SK-N-SH (cell line): Measurements from ENCODE around the gene ACOT12.
"Not testable (repeated sequence)": the region's sequence is repeated elsewhere in the genome, so short reads cannot be mapped to it uniquely, and the experiment has no call there.

Experiments used
- CHD2 ChIP-seq: fragments of 150-350 bp; IDR thresholded peaks from 2 replicates; pipeline ENCODE4 v1.6.1; 2018; ENCODE audit warnings: low read length; ENCODE audit not compliant: partially characterized antibody
- CTCF ChIP-seq: fragments of 200-600 bp; sonication (generic); IDR thresholded peaks from 2 replicates; pipeline ENCODE4 v1.6.1; 2017; ENCODE audit warnings: antibody characterized with exemption, mild to moderate bottlenecking, moderate library complexity
- EP300 ChIP-seq, 2 experiments: IDR thresholded peaks; 2 replicates each; pipeline versions ENCODE4 v1.4.0 to v1.6.1; 2012; ENCODE audit warnings: borderline replicate concordance in 1 of 2, low read depth in 1 of 2, low read length in 1 of 2
- EZH2phosphoT487 ChIP-seq: fragments of 200-600 bp; sonication (generic); IDR thresholded peaks from 2 replicates; pipeline ENCODE4 v1.6.1; 2017; ENCODE audit warnings: low read depth, mixed run types, mild to moderate bottlenecking, antibody characterized with exemption, moderate library complexity, borderline replicate concordance
- GABPA ChIP-seq: IDR thresholded peaks from 2 replicates; pipeline ENCODE4 v1.4.0; 2012; ENCODE audit warnings: low read depth, mild to moderate bottlenecking
- MAX ChIP-seq: IDR thresholded peaks from 2 replicates; pipeline ENCODE4 v1.4.0; 2012; ENCODE audit warnings: low read depth
- MXI1 ChIP-seq: IDR thresholded peaks from 2 replicates; pipeline ENCODE4 v1.6.1; 2012; ENCODE audit warnings: mild to moderate bottlenecking, low read depth, low read length, improper control_type of control experiment
- REST ChIP-seq: IDR thresholded peaks from 2 replicates; pipeline ENCODE4 v1.6.1; 2012; ENCODE audit warnings: mild to moderate bottlenecking, low read depth, low read length, moderate library complexity
- RXRA ChIP-seq: IDR thresholded peaks from 2 replicates; pipeline ENCODE4 v1.4.0; 2012; ENCODE audit warnings: low read depth, mild to moderate bottlenecking, borderline replicate concordance
- YY1 ChIP-seq: IDR thresholded peaks from 2 replicates; pipeline ENCODE4 v1.4.0; 2012; ENCODE audit warnings: low read depth, mild to moderate bottlenecking

DNA sequence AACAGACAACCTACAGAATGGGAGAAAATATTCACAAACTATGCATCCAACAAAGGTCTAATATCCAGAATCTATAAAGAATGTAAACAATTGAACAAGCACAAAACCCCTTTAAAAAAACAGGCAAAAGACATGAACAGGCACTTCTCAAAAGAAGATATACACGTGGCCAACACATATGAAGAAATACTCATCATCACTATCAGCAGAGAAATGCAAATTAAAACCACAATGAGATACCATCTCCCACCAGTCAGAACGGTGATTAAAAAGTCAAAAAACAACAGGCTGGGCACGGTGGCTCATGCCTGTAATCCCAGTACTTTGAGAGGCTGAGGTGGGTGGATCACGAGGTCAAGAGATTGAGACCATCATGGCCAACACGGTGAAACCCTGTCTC is 99.9 kb downstream of the ACOT12 start:
- TF ChIP-seq CTCF; GABPA; EP300 (IDR thresholded peaks at IDR 0.05; ENCODE audit: borderline replicate concordance in 1 of 2, low read depth in 1 of 2, low read length in 1 of 2); EZH2phosphoT487; MXI1; RXRA; CHD2; MAX; YY1; REST: not testable (repeated sequence)
